Dedifferentiated amniotic fluid mesenchymal stem cell (primary cell): ENCODE measurements around the gene LZTFL1.

Experiments used
- DNase-seq: peaks from one replicate; pipeline ENCODE4 v3.0.0-alpha.2; 2016; ENCODE audit errors: extremely low spot score

LZTFL1 gene

GRCh38 chr3:45807681-45808540, 34.0 kb downstream of the LZTFL1 start:
- no peak for DNase-seq

DNA sequence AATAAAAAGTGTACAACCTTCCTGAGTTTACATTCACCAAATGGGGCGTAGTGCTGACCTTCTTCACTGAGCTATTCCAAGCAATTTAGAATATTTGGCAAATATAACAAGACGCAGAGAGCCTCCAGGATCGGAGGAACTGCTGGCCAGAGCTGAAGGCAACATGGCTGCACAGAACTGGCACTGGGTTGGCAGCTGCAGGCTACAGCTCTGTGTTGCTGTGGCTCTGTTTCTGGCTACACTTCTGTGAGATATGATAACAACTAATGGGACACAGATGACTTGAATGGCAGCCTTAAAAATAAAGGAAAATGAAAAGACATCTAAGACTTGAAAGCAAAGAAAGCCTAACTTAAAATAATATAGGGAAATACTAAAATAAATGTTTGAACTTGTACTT, 34.8 kb downstream of the LZTFL1 start:
- no peak for DNase-seq

GRCh38 chr3:45806072-45806471, 35.8 kb downstream of the LZTFL1 start:
- DNase-seq: no peak

GRCh38 chr3:45803252-45803935, 38.5 kb downstream of the LZTFL1 start:
- DNase-seq: no peak

DNA sequence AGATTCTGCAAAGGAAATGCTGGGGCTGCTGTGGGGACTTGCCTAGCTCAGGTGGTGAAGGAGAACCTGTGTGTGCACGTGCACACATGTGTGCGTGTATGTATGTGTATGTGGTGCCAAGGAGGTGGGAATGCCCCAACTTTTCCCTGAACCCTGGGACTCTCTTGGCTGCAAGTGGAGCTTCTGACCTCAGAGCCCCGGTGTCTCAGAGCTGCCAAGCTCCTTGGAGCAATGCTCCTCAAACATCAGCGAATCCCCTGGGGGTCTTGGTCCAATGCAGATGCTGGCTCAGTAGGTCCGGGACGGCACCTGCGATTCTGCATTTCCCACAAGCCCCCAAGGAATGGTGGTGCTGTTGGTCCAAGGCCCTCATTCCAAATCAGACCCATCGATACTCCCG, 39.8 kb downstream of the LZTFL1 start:
- DNase-seq: no peak

DNA sequence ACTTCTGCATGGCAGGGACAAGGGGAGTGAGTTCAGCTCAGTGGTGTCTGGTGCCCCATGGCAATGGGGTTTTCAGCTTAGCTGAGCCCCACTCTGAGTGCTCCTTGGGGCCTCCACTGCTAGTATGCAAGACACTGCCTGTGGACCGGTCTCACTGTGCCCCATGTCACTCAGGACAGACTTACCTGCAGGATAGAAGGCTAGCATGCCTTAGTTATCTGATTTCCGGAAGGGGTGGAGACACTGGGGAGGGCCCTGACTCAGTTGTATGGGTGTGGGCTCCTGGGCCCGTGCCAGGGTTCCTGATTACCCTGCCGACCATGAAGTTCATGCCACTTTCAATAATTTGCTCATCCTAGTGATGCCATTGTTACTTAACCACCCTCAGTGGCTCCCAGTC, 41.3 kb downstream of the LZTFL1 start:
- DNase-seq: no peak

- DNase-seq: no peak
Measured at GRCh38 chr3:45799586-45799985, 42.3 kb downstream of the LZTFL1 start.

- no peak for DNase-seq
Measured at GRCh38 chr3:45798034-45798433, 43.9 kb downstream of the LZTFL1 start.

- no peak for DNase-seq
Measured at GRCh38 chr3:45796902-45797637, 44.8 kb downstream of the LZTFL1 start.

- DNase-seq: no peak
Measured at GRCh38 chr3:45795882-45796765, 45.8 kb downstream of the LZTFL1 start, which contains the start of gene SLC6A20. Gene SLC6A20 (minus strand): TSS chr3:45796536. CDS start chr3:45796419, 117 bp downstream.

DNA sequence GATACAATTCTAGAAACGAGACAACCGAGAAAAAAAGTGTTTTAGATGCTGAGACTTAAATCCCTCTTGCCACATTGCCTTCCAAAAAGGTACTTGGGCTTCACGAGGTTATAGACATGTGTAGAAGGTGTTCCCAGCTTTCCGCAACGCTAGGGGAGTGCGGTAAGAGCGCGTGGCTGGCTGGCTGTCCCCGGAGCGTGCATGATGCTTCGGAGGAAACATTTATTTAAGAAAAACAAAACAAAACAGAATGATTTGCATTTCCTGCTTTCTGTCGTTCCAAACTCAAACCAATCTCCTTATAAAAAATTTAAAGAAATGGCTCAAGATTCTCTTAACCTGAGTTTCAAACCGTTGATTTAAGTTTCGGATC, 46.4 kb downstream of the LZTFL1 start:
- DNase-seq: no peak

DNA sequence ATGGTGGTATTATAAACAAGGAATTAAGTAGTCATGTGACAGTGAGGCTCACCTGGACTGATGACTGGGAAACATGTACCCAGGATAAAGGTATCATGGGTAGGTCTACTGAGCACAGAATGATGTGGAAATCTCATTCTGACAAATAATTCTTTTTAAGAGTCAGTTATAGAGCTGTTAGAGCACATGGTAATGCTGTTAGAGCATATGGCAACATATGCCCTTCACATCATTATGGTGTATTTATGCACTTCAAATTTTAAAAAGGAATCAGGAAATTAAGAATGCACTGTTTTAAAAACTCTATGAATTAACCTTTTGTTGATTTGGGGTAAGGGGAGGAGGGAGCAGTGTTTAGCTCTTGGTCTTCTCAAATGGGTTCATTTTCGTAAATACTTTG, 47.3 kb downstream of the LZTFL1 start:
- DNase-seq: no peak

DNA sequence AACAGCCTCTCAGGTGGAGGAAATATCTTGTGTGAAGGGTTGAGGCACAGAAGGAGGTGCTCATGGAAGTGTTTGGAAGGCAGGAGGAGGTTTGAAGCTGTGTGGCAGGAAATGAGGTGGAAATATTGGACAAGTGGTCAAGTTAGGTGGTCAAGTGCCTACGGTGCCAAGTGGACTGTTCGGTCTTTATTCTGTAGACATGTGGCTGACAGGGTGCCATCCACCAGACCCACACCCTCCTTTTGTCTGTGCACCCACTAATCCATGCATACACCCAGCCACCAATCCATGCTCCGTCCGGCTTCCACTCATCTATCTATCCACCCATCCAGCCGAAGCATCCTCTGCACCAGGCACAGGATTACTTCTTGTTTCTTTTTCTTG, 47.8 kb downstream of the LZTFL1 start:
- DNase-seq: no peak

DNA sequence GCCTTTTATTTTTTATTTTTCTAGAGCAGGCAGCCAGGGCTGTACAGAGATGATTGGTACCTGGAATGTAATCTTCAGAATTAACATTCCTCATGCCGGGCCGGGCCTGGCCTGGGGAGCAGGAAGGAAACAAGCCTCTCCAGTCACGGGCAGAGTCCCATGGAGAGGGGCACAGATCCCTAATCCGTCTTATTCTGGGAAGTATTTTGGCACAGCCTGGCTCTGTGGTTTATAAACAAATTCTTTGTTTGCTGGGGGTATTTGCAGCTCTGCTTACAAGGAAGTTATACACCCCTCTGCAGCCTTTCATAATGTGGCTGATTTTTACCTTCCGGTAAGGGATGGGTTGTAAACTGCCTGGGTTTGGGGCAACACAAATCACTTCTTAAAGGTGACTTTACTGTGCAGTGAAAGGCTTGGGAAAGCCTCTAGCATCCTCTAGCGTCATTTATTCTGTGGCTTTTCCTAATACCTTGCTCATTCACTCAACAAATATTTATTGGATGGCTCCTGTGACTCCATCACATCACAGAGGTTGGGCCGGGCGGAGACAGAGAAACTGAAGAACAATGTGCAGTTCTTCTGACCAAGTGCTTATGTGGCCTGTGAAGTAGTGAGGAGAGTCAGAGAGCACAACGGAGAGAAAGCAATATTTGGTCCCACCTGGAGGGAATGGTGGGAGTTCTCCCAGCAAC, 48.3 kb downstream of the LZTFL1 start:
- DNase-seq: no peak

DNA sequence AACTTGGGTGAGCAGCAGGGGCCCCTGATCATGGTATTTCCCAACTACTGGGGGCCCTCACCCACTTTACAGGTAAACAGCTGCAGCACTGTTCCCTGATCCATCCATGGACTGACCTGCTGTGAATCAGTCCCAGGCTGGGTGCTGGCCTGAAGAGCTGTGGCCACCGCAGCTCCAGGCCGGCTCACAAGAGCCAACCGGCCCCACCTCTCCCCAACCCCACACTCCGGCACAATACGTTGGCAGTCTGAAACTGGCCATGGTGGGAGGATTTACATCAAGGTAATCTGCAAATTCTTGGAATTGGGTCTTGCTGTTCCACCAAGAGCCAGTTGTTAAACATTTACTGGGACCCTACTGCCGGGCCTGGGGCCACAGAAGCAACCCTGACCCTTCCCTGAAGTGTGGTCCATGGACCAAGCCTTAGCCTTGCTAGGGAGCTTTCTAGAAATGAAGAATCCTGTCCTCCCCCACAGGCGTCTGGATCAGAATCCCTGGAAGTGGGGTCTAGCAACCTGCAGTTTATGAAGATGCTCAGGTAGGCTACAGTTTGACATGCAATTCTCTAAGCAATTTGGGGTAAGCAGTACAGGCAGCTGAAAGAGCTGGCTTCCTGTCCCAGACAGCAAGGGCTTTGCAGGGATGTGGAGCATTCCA, 49.3 kb downstream of the LZTFL1 start:
- no peak for DNase-seq

DNA sequence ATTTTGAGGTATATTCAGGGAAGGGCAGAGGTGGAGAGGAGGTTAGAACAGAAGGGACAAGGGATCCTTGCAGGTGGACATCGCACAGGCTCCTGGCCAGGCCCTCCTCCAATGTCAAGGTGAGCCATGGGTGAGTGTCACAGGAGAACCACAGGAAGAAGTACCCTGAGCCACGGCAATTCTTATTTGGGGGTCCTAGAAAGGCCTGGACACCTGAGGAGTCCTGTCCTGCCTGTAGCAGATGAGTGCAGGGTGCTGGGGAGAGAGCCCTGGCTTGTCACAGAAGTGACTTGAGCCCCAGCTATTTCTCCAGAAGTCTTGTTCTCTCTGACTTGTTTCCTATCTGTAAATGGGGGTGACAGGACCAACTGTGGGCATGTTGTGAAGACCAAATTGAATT, 49.9 kb downstream of the LZTFL1 start:
- DNase-seq: no peak

GRCh38 chr3:45790596-45790995, 51.3 kb downstream of the LZTFL1 start:
- DNase-seq: no peak

DNA sequence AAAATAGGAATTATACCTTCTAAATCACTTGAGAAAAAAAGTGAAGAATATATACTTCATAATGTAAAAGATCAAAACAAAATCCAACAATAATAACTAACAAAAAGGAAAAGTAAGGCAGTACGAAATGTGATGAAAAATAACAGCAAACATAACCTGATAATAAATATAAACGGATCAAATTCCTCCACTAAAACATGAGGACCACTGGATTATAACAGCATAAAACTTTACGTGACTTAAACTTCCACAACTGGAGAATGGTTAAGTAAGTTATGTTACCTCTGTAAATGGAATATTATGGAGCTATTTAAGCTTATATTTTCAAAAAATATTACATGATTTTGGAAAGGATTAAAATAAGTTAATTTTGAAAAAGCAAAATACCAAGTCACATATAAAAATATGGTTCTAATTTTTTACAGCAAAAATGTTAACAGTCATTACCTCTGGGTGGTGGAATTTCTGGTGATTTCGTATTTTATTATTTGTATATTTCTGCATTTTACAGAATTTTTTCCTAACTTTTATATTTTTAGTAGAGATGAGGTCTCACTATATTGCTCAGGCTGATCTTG, 52.6 kb downstream of the LZTFL1 start:
- no peak for DNase-seq

GRCh38 chr3:45787551-45787950, 54.4 kb downstream of the LZTFL1 start:
- DNase-seq: no peak
